ENCODE data around the gene KLHL22.

KLHL22 gene

GRCh38 chr22:20466659-20467379 lies 28.8 kb downstream of the KLHL22 start:
- Mint-ChIP-seq H3K9me3 (no peaks in the 10 kb centered on the region), H3K27ac (ENCODE audit: low read depth) (peak overlapping the region; percentile 41), H3K27me3 (no peaks in the 10 kb centered on the region), H3K4me1 (peaks cover 46% of the 10 kb centered on the region), H3K4me3 (no peak overlapping the region), H3K36me3 (ENCODE audit: insufficient read depth) (peaks cover 12% of the 10 kb centered on the region)
- DNase-seq (ENCODE audit: low spot score in 2 of 2) (no peak), ATAC-seq (replicated peaks; ENCODE audit: extremely low read depth, poor library complexity, severe bottlenecking) (no peak)

DNA sequence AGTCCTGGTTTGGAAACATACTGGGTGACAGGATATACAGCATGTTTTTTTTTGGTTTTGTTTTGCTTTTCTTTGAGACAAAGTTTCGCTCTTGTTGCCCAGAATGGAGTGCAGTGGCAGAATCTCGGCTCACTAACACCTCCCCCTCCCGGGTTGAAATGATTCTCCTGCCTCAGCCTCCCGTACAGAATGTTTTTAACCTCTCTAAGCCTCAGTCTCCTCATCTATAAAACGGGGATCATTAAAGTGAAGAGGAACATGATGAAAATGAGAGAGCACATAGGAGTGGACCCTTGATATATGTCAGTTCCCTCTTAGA lies 29.9 kb downstream of the KLHL22 start:
- Mint-ChIP-seq H3K9me3 (no peaks in the 10 kb centered on the region), H3K27me3 (no peaks in the 10 kb centered on the region), H3K27ac (ENCODE audit: low read depth) (peak overlapping the region; percentile 92), H3K4me1 (peaks cover 46% of the 10 kb centered on the region), H3K36me3 (ENCODE audit: insufficient read depth) (peaks cover 12% of the 10 kb centered on the region), H3K4me3 (no peak overlapping the region)
- DNase-seq (ENCODE audit: low spot score in 2 of 2) = no peak
- ATAC-seq (replicated peaks; ENCODE audit: extremely low read depth, poor library complexity, severe bottlenecking) = no peak

- H3K27me3 Mint-ChIP-seq = no peaks in the 10 kb centered on the region
- ATAC-seq (replicated peaks; ENCODE audit: extremely low read depth, poor library complexity, severe bottlenecking) = no peak
- peak overlapping the region; percentile 62 for H3K4me3 Mint-ChIP-seq
- peak overlapping the region; percentile 92 for H3K27ac Mint-ChIP-seq (ENCODE audit: low read depth)
- no peak for DNase-seq (ENCODE audit: low spot score in 2 of 2)
- H3K9me3 Mint-ChIP-seq = no peaks in the 10 kb centered on the region
- peaks cover 13% of the 10 kb centered on the region for H3K36me3 Mint-ChIP-seq (ENCODE audit: insufficient read depth)
- H3K4me1 Mint-ChIP-seq = peaks cover 46% of the 10 kb centered on the region
Observed at GRCh38 chr22:20464912-20465758, 30.5 kb downstream of the KLHL22 start.

DNA sequence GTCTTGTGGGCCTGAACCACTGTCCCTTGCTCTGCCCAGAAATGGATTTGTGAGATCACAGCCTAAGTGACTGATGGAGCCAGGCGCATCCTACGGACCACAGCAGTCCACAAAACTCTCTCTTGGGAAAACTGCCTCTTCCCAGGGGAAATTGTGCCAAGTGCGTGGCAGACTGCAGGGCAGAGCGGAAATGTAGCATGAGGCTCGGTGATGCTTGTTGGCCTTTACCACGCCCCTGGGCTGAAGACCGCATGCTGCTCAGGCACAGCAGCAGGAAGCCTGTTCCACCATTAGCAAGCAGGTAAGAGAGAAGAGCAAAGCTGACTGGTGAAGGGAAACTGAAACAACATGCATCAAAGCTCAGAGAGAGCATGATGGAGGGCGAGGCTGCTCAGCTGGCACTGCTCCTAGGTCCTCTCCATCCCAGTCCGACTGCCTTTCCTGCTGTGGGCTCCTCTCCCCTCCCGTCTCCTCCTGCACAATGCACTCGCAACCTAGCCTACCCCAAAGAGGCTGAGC lies 31.4 kb downstream of the KLHL22 start:
- Mint-ChIP-seq H3K4me3 (peak overlapping the region; percentile 62), H3K27ac (ENCODE audit: low read depth) (peak overlapping the region; percentile 92), H3K36me3 (ENCODE audit: insufficient read depth) (peaks cover 14% of the 10 kb centered on the region), H3K4me1 (peaks cover 51% of the 10 kb centered on the region), H3K9me3 (no peaks in the 10 kb centered on the region), H3K27me3 (no peaks in the 10 kb centered on the region)
- DNase-seq (ENCODE audit: low spot score in 2 of 2) (peak; percentile 30 to 45), ATAC-seq (replicated peaks; ENCODE audit: extremely low read depth, poor library complexity, severe bottlenecking) (peak; percentile 82)

DNA sequence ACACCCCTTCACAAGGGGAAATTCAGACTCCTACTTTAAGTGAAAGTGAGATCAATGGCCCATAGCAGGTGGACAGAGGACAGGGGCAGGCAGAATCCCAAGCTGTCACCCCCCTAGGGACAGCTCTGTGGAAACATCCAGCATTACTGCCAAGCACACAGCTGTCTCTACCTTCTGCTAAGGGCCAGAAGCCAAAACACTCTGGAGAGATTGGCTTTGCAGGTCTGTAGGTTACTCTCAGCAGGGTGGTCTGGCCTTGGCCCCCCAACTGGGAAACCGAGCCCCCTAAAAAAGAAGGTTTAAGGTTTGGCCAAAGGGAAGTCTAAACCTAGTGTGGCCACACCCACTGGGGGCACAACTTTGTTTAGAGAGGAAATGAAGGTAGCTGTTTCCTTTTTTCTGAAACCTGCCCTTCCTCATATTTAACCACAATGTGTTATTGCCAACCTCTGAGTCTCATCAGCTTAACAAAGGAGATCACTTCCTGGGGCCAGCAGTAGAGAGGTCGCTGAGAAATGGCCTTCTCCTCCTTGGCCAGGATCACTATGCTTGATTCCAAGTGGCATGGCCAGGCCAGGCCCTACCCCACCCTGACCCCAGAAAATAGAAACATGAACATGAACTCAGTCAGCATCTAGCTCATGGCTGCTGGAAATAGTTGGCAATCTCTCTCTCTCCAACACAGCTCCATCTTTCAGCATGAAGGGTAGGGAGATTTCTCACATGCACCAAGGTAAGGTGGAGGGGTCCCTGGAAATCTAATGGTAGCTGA lies 32.1 kb downstream of the KLHL22 start:
- Mint-ChIP-seq H3K4me1 (peaks cover 46% of the 10 kb centered on the region), H3K4me3 (peak overlapping the region; percentile 62), H3K27ac (ENCODE audit: low read depth) (peak overlapping the region; percentile 92), H3K27me3 (no peaks in the 10 kb centered on the region), H3K36me3 (ENCODE audit: insufficient read depth) (peaks cover 10% of the 10 kb centered on the region), H3K9me3 (no peaks in the 10 kb centered on the region)
- peak; percentile 23 to 26 for DNase-seq (ENCODE audit: low spot score in 2 of 2)
- peak; percentile 85 for ATAC-seq (replicated peaks; ENCODE audit: extremely low read depth, poor library complexity, severe bottlenecking)

- Mint-ChIP-seq H3K27ac (ENCODE audit: low read depth) (no peak overlapping the region), H3K4me1 (peaks cover 47% of the 10 kb centered on the region), H3K36me3 (ENCODE audit: insufficient read depth) (peaks cover 16% of the 10 kb centered on the region), H3K9me3 (no peaks in the 10 kb centered on the region), H3K27me3 (no peaks in the 10 kb centered on the region), H3K4me3 (no peak overlapping the region)
- DNase-seq (ENCODE audit: low spot score in 2 of 2) (no peak), ATAC-seq (replicated peaks; ENCODE audit: extremely low read depth, poor library complexity, severe bottlenecking) (no peak)
Observed at GRCh38 chr22:20459862-20460261, 35.7 kb downstream of the KLHL22 start.

- ATAC-seq (replicated peaks; ENCODE audit: extremely low read depth, poor library complexity, severe bottlenecking) (no peak), DNase-seq (ENCODE audit: low spot score in 2 of 2) (no peak)
- Mint-ChIP-seq H3K9me3 (no peaks in the 10 kb centered on the region), H3K4me3 (no peak overlapping the region), H3K27ac (ENCODE audit: low read depth) (no peak overlapping the region), H3K4me1 (peaks cover 40% of the 10 kb centered on the region), H3K36me3 (ENCODE audit: insufficient read depth) (peaks cover 13% of the 10 kb centered on the region), H3K27me3 (no peaks in the 10 kb centered on the region)
Observed at GRCh38 chr22:20459152-20459542, 36.4 kb downstream of the KLHL22 start.

DNA sequence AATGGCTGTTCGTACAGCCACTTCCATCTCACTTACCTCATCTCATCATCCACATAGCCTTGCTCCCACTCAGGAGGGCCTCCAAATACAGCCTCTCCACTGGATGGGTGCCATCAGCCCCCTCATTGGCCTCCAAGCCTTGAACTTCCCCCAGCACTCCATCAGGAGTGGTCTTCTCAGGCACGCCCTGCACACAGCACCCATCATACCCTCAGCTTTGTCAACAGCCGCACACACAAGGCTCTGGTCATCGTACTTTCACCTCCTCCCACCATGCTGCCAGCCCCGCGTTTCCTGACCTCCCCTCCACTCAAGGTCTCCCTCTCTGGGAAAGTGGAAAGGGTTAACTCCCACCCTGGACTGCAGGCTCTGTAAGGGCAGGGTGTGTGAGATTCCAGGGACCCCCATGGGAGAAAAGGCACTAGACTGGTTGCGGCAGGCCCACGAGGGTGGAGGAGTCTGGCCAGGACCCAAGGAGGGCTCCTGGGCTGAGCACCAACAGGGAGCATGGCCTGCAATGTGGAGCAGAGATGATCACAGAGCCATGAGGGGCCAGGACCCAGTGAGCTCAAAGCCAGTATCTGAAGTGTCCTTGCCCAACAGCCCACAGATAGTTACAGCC lies 37.0 kb downstream of the KLHL22 start:
- Mint-ChIP-seq H3K4me1 (peaks cover 35% of the 10 kb centered on the region), H3K4me3 (no peak overlapping the region), H3K36me3 (ENCODE audit: insufficient read depth) (peaks cover 8% of the 10 kb centered on the region), H3K27ac (ENCODE audit: low read depth) (peak overlapping the region; percentile 68), H3K9me3 (no peaks in the 10 kb centered on the region), H3K27me3 (no peaks in the 10 kb centered on the region)
- ATAC-seq (replicated peaks; ENCODE audit: extremely low read depth, poor library complexity, severe bottlenecking) (no peak), DNase-seq (ENCODE audit: low spot score in 2 of 2) (no peak)

DNA sequence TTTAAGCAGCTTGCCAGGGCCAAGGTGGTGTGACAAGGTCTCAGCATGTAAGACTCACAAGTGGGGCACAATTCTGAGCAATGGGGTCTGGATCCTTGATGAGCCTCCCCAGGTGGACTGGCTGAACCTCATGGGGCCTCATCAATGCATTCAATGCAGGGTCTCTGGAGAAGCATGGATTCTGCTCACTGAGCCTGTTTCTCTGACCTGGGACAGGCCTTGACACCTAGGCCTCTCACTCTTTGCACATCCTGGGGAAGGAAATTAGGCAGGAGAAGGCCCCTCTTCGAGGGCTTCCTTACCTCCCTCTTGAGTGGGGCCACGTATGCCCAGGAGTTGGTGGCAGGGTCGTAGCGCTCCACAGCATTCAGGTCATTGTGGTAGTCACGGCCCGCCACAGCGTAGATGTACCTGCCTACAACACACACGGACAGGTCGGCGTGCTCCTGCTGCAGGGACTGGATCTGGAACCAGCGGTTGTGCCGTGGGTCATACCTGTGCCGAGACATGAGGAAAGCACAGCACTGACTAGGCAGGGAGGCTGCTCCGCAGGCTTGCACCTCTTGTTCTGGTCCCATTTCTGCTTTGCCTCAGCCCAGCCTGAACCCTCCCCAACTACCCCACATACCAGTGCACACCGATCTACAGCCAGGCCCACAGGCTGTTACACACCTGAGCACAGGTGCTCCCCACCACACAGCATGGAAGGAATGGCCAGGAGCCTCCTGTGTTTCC lies 37.9 kb downstream of the KLHL22 start:
- DNase-seq (ENCODE audit: low spot score in 2 of 2) (no peak), ATAC-seq (replicated peaks; ENCODE audit: extremely low read depth, poor library complexity, severe bottlenecking) (no peak)
- Mint-ChIP-seq H3K4me1 (peaks cover 26% of the 10 kb centered on the region), H3K9me3 (no peaks in the 10 kb centered on the region), H3K36me3 (ENCODE audit: insufficient read depth) (peaks cover 7% of the 10 kb centered on the region), H3K27ac (ENCODE audit: low read depth) (no peak overlapping the region), H3K27me3 (no peaks in the 10 kb centered on the region), H3K4me3 (no peak overlapping the region)

DNA sequence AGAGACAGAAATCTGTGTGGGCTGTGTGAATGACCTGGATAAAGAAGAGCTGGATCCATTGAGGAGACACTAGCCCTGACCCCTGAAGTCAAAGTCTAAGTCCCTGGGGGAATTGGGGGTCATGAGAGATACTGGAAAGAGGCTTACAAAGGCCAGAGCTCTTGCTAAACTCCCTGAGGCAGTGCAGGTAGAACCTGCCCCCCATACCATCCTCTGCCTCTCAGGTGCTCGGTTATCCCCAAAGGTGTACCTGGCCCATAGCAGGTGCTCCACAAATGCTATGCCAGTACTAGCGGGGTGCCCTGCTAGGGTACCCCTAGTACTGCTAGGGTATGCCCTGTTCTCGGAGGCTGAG lies 38.9 kb downstream of the KLHL22 start:
- ATAC-seq (replicated peaks; ENCODE audit: extremely low read depth, poor library complexity, severe bottlenecking) = no peak
- DNase-seq (ENCODE audit: low spot score in 2 of 2) = no peak
- H3K36me3 Mint-ChIP-seq (ENCODE audit: insufficient read depth) = peaks cover 10% of the 10 kb centered on the region
- no peak overlapping the region for H3K27ac Mint-ChIP-seq (ENCODE audit: low read depth)
- H3K4me3 Mint-ChIP-seq = no peak overlapping the region
- no peaks in the 10 kb centered on the region for H3K9me3 Mint-ChIP-seq
- peaks cover 21% of the 10 kb centered on the region for H3K4me1 Mint-ChIP-seq
- no peaks in the 10 kb centered on the region for H3K27me3 Mint-ChIP-seq

DNA sequence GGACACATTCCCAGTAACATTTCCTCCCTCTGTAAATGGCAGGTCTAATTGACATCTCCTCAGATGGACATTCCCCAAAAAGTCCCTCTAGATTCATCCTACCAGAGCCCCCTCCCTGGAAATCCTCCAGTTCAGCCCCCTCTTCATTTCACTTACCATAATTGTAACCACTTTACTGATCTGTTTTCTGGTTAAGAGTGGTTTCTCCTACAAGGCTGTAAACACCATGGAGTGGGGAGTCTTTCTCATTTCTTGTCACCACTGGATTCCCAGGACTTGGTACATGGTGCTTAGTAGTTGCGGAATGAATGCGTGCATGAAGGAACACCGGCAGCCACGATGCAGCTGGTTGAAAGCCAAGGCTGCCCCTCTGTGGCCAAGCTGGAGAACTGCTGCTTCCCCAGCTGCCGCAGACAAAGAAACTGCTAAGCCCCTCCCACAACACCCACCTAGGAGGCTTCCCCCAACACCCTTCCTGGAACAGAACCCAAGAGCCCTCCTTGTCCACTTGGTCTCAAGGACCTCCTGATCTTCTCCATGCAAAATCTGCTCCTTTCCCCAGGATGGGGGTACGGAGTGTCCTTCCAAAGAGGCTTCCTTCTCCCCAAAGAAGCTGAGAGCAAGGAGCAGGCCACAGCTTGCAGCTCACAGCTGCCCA lies 39.4 kb downstream of the KLHL22 start:
- Mint-ChIP-seq H3K36me3 (ENCODE audit: insufficient read depth) (peaks cover 12% of the 10 kb centered on the region), H3K9me3 (no peaks in the 10 kb centered on the region), H3K27ac (ENCODE audit: low read depth) (no peak overlapping the region), H3K27me3 (no peaks in the 10 kb centered on the region), H3K4me3 (no peak overlapping the region), H3K4me1 (peaks cover 21% of the 10 kb centered on the region)
- peak; percentile 86 for ATAC-seq (replicated peaks; ENCODE audit: extremely low read depth, poor library complexity, severe bottlenecking)
- peak; percentile 57 to 64 for DNase-seq (ENCODE audit: low spot score in 2 of 2)
